Ureter (tissue), 1 donor: ENCODE results near the gene LPIN1. TPM values are rescaled to one million over a fixed set of nuclear protein-coding genes. Genes with fewer than 3 reads are reported as not detected.

Source experiments
- DNase-seq: peaks from one replicate; pipeline ENCODE4 v3.0.0-alpha.2; 2020; ENCODE audit warnings: low spot score
- total RNA-seq: library from RNA; stranded (reverse); gene quantifications from one replicate; pipeline ENCODE4 v1.2.4, GENCODE V29; 2023
- donor health status: DM: yes; HTN: yes; CAD: no.

The LPIN1 gene
- total RNA-seq, 1 donor from 2014 or later = 32.3 TPM

GRCh38 chr2:11762799-11763461, 16.5 kb downstream of the LPIN1 start:
- no peak for DNase-seq

- DNase-seq = no peak
These were observed 17.9 kb downstream of the LPIN1 start for GRCh38 chr2:11764359-11764758.

- no peak for DNase-seq
These were observed 18.5 kb downstream of the LPIN1 start for GRCh38 chr2:11764920-11765319.

GRCh38 chr2:11765501-11765900, 19.1 kb downstream of the LPIN1 start:
- DNase-seq = no peak

- no peak for DNase-seq
These were observed 19.6 kb downstream of the LPIN1 start for GRCh38 chr2:11766016-11766415.

GRCh38 chr2:11767779-11768178, 21.3 kb downstream of the LPIN1 start:
- DNase-seq = no peak

- no peak for DNase-seq
These were observed 22.5 kb downstream of the LPIN1 start for GRCh38 chr2:11768946-11769345.

- DNase-seq = no peak
These were observed 23.1 kb downstream of the LPIN1 start for GRCh38 chr2:11769516-11769915.

GRCh38 chr2:11770531-11771188, 24.2 kb downstream of the LPIN1 start:
- no peak for DNase-seq

GRCh38 chr2:11771971-11772615, 25.7 kb downstream of the LPIN1 start:
- no peak for DNase-seq

GRCh38 chr2:11773111-11773510, 26.7 kb downstream of the LPIN1 start:
- no peak for DNase-seq

- no peak for DNase-seq
These were observed 27.5 kb downstream of the LPIN1 start for GRCh38 chr2:11773747-11774525.

- no peak for DNase-seq
These were observed 28.2 kb downstream of the LPIN1 start for GRCh38 chr2:11774600-11774999.

GRCh38 chr2:11775384-11775783, 29.0 kb downstream of the LPIN1 start:
- no peak for DNase-seq

- no peak for DNase-seq
These were observed 30.8 kb downstream of the LPIN1 start for GRCh38 chr2:11777066-11777782.

- DNase-seq = no peak
These were observed 31.5 kb downstream of the LPIN1 start for GRCh38 chr2:11777886-11778415.

- no peak for DNase-seq
These were observed 32.0 kb downstream of the LPIN1 start for GRCh38 chr2:11778416-11778815.

- DNase-seq = peak; percentile 79
These were observed 32.7 kb downstream of the LPIN1 start for GRCh38 chr2:11778923-11779757.

- DNase-seq = no peak
These were observed 35.2 kb downstream of the LPIN1 start for GRCh38 chr2:11781602-11782001.

- DNase-seq = no peak
These were observed 37.8 kb downstream of the LPIN1 start for GRCh38 chr2:11784280-11784679.
